Endodermal cell (in vitro differentiated cells): ENCODE data around the gene ADAMTS7. TPM values are rescaled to one million over a fixed set of nuclear protein-coding genes. Genes with fewer than 3 reads are reported as not detected.
"Not testable (repeated sequence)": the region's sequence is repeated elsewhere in the genome, so short reads cannot be mapped to it uniquely, and the experiment has no call there.

Experiments used
- DNase-seq: peaks from one replicate; pipeline ENCODE4 v3.0.0-alpha.2; 2017
- H3K27ac ChIP-seq: 2 replicates; pipeline ENCODE4 v1.5.1; 2013; ENCODE audit warnings: mild to moderate bottlenecking, low read depth, low read length, moderate library complexity
- H3K27me3 ChIP-seq: 2 replicates; pipeline ENCODE4 v1.6.1; 2013; ENCODE audit warnings: mild to moderate bottlenecking, low read length, moderate library complexity; ENCODE audit not compliant: insufficient read depth, control insufficient read depth, poor library complexity, severe bottlenecking
- H3K36me3 ChIP-seq: 2 replicates; pipeline ENCODE4 v1.7.0; 2013; ENCODE audit warnings: mild to moderate bottlenecking, low read length, moderate library complexity; ENCODE audit not compliant: control insufficient read depth, insufficient read depth
- H3K4me1 ChIP-seq: one replicate; pipeline ENCODE4 v1.7.0; 2013; ENCODE audit warnings: low read length; ENCODE audit not compliant: control insufficient read depth, insufficient read depth
- H3K4me3 ChIP-seq: 2 replicates; pipeline ENCODE4 v1.5.1; 2013; ENCODE audit warnings: mild to moderate bottlenecking, low read length, moderate library complexity
- H3K9ac ChIP-seq: 2 replicates; pipeline ENCODE4 v1.6.1; 2013; ENCODE audit warnings: mild to moderate bottlenecking, low read length, moderate library complexity; ENCODE audit not compliant: poor library complexity, severe bottlenecking; ENCODE audit errors: extremely low read depth
- H3K9me3 ChIP-seq: 2 replicates; pipeline ENCODE4 v1.6.1; 2013; ENCODE audit warnings: mild to moderate bottlenecking, low read length, moderate library complexity; ENCODE audit not compliant: control insufficient read depth
- H3K27ac Mint-ChIP-seq: 2 replicates; pipeline ENCODE4 v1.8.0; 2020; ENCODE audit warnings: mixed read lengths
- H3K27me3 Mint-ChIP-seq: 2 replicates; pipeline ENCODE4 v1.8.0; 2021; ENCODE audit warnings: mild to moderate bottlenecking, mixed read lengths; ENCODE audit not compliant: insufficient read depth
- H3K36me3 Mint-ChIP-seq: 2 replicates; pipeline ENCODE4 v1.8.0; 2020; ENCODE audit warnings: low read depth, mixed read lengths
- H3K4me1 Mint-ChIP-seq: 2 replicates; pipeline ENCODE4 v1.8.0; 2020; ENCODE audit warnings: mixed read lengths
- H3K4me3 Mint-ChIP-seq: 2 replicates; pipeline ENCODE4 v1.8.0; 2020; ENCODE audit warnings: mild to moderate bottlenecking, moderate library complexity, mixed read lengths
- H3K9me3 Mint-ChIP-seq: 2 replicates; pipeline ENCODE4 v1.8.0; 2020; ENCODE audit warnings: mild to moderate bottlenecking, mixed read lengths
- WGBS, 2 experiments: methylation state at CpG; one replicate each; pipeline versions ENCODE4 v1.1.5 to v1.1.7; 2013; ENCODE audit warnings: missing lambda C conversion rate in 2 of 2, mixed read lengths in 1 of 2; ENCODE audit not compliant: insufficient coverage in 1 of 2, insufficient read length in 1 of 2; 5-methylcytosine and 5-hydroxymethylcytosine counted together
- total RNA-seq, 2 donors: library from RNA; stranded (reverse); fragmentation: NEBNext Ultra II Directional in 1 of 2; extraction: Animal tissue kit (Norgen Biotek cat#: 25700) in 1 of 2; gene quantifications; 2 replicates in 1 of 2; 3 replicates in 1 of 2; pipeline ENCODE4 v1.2.1, GENCODE V29; 2021
- TF ChIP-seq, protein P1 (sequence below): fragments of 200-600 bp; sonication (generic); conservative IDR thresholded peaks from 2 replicates; pipeline ENCODE4 v1.5.0; 2021; ENCODE audit warnings: antibody characterized with exemption, mild to moderate bottlenecking

The ADAMTS7 gene
- total RNA-seq, 2 donors from 2014 or later = 55.8 to 67.1 TPM

DNA sequence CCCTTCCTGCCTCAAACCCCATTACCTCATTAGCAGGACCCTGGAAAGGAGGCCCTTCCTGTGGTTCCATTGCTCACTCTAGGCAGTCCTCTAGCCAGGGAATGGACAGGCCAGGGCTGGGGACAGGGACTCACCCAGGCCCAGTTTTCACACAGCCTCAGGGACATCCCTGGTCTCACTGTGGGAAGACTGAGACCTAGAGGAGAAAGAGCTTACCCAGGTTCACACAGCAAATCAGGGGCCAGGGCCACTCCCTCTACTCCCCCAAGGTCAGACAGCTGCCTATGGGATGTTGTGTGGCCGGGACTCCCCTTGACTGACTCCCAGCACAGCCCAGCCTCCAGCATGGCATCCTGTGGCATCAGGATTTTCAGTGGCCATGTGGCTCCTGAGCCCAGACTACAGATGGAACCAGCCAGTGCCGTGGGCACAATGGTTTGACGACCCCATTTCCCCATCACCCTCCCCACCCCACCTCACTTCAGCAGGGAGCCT is 49.3 kb downstream of the ADAMTS7 start:
- no peaks in the 10 kb centered on the region for H3K36me3 ChIP-seq
- WGBS, 2 experiments = 96% methylated on average over 3 of the region's 3 CpGs; no CpG with 5 or more reads in 1 of the 2 experiments
- H3K9me3 ChIP-seq = no peaks in the 10 kb centered on the region
- Mint-ChIP-seq H3K4me3 (no peak overlapping the region), H3K4me1 (no peaks in the 10 kb centered on the region), H3K36me3 (no peaks in the 10 kb centered on the region), H3K9me3 (no peaks in the 10 kb centered on the region), H3K27ac (no peak overlapping the region), H3K27me3 (no peaks in the 10 kb centered on the region)
- DNase-seq = no peak
- H3K27ac ChIP-seq = no peak overlapping the region
- no peaks in the 10 kb centered on the region for H3K27me3 ChIP-seq
- no peaks in the 10 kb centered on the region for H3K4me1 ChIP-seq
- TF ChIP-seq, protein P1, sequence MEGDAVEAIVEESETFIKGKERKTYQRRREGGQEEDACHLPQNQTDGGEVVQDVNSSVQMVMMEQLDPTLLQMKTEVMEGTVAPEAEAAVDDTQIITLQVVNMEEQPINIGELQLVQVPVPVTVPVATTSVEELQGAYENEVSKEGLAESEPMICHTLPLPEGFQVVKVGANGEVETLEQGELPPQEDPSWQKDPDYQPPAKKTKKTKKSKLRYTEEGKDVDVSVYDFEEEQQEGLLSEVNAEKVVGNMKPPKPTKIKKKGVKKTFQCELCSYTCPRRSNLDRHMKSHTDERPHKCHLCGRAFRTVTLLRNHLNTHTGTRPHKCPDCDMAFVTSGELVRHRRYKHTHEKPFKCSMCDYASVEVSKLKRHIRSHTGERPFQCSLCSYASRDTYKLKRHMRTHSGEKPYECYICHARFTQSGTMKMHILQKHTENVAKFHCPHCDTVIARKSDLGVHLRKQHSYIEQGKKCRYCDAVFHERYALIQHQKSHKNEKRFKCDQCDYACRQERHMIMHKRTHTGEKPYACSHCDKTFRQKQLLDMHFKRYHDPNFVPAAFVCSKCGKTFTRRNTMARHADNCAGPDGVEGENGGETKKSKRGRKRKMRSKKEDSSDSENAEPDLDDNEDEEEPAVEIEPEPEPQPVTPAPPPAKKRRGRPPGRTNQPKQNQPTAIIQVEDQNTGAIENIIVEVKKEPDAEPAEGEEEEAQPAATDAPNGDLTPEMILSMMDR = no peak
- no peak overlapping the region for H3K9ac ChIP-seq
- no peak overlapping the region for H3K4me3 ChIP-seq

DNA sequence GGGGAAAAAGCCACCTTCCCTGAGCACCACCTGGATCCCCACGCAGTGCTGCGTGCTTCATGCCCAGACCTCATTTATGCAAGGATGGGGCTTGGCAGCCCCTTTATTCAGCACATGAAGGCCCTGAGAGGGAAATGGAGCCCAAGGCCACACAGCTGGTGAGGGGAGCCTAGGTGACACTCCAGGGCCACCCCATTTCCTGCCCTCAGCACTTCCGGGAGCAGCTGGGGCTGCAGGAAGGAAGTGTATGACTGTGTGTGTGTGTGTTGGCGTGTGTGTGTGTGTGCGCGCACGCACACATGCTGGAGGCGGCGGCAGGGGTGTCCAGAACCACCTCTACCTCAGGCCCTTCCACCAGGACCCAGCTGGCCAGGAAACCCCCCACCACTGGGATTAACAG is 49.8 kb downstream of the ADAMTS7 start:
- not testable (repeated sequence) for H3K4me1 Mint-ChIP-seq, H3K27ac Mint-ChIP-seq, H3K36me3 Mint-ChIP-seq, H3K27me3 ChIP-seq, H3K9ac ChIP-seq, H3K9me3 Mint-ChIP-seq, H3K27me3 Mint-ChIP-seq, DNase-seq, H3K4me3 ChIP-seq, H3K36me3 ChIP-seq, H3K4me3 Mint-ChIP-seq, H3K4me1 ChIP-seq, H3K27ac ChIP-seq, H3K9me3 ChIP-seq
- 96 to 98% methylated on average over 3 to 7 of the region's 9 CpGs for WGBS, 2 experiments

DNA sequence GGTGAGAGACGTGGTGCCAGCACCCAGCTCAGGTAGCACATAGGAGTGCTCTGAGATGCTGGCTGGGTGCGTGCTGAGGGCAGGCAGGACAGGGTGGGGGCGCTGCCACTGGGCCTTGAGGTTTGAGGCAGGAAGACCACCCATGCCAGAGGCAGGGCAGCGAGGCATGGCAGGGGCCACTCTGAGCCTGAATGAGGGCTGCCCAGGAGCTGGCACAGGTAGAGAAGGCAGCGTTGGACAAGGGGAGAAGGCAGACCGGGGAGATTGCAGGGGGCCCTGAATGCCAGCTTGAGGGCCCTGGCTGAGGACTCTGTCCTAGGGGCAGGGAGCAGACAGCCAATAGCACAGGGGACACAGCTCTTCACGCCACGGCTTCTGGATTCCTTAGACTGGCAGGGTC is 50.2 kb downstream of the ADAMTS7 start:
- Mint-ChIP-seq H3K4me3 (no peak overlapping the region), H3K4me1 (no peaks in the 10 kb centered on the region), H3K27me3 (no peaks in the 10 kb centered on the region), H3K9me3 (no peaks in the 10 kb centered on the region), H3K27ac (no peak overlapping the region), H3K36me3 (no peaks in the 10 kb centered on the region)
- no peak overlapping the region for H3K9ac ChIP-seq
- no peak for DNase-seq
- H3K27ac ChIP-seq = no peak overlapping the region
- no peaks in the 10 kb centered on the region for H3K27me3 ChIP-seq
- H3K4me3 ChIP-seq = no peak overlapping the region
- 89 to 92% methylated on average over 6 to 7 of the region's 8 CpGs for WGBS, 2 experiments
- TF ChIP-seq, protein P1 = no peak
- H3K36me3 ChIP-seq = no peaks in the 10 kb centered on the region
- H3K9me3 ChIP-seq = no peaks in the 10 kb centered on the region
- H3K4me1 ChIP-seq = no peaks in the 10 kb centered on the region

DNA sequence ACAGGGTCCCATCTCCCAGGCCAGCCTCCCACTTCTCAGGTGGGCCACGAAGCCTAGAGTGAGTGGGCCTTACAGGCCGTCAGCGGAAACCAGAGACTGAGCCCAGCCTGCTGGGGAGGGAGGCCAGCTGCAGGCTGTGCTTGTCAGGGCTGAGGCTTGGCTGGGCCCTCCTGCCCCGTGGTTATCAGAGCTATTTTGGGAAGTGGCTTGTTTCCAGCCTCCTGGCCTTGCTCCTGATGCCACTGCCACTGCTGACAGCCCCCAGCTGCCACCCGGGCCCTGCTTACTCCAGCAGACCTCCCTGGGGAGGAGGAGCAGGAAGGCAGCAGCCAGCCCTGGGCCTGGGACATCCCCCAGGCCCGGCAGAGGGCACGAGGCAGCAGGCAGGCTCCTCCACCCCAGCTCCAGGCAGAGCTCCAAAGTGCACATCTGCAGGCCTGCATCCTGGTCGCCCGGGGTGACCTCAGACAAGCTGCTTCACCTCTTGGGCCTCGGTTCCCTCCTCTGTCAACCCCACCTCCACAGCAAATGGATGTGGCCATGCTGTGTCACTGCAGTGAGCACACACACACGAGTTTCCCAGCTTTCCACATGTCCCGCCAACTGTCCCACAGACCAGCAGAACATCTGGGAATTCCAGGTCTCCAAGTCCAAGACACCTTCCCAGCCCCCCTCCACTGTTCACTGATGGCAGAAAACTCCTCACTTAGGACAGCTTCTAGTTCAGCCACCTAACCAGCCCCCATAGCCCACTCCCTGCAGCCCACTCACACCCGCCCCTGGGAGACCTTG is 51.0 kb downstream of the ADAMTS7 start:
- whole genome bisulfite sequencing, 2 experiments = 93 to 95% methylated on average over 4 to 8 of the region's 13 CpGs
- H3K9me3 Mint-ChIP-seq, H3K27me3 ChIP-seq, H3K27me3 Mint-ChIP-seq, H3K4me3 ChIP-seq, H3K27ac Mint-ChIP-seq, H3K4me1 ChIP-seq, H3K9ac ChIP-seq, H3K4me1 Mint-ChIP-seq, H3K9me3 ChIP-seq, H3K36me3 Mint-ChIP-seq, DNase-seq, H3K27ac ChIP-seq, H3K4me3 Mint-ChIP-seq, H3K36me3 ChIP-seq: not testable (repeated sequence)

DNA sequence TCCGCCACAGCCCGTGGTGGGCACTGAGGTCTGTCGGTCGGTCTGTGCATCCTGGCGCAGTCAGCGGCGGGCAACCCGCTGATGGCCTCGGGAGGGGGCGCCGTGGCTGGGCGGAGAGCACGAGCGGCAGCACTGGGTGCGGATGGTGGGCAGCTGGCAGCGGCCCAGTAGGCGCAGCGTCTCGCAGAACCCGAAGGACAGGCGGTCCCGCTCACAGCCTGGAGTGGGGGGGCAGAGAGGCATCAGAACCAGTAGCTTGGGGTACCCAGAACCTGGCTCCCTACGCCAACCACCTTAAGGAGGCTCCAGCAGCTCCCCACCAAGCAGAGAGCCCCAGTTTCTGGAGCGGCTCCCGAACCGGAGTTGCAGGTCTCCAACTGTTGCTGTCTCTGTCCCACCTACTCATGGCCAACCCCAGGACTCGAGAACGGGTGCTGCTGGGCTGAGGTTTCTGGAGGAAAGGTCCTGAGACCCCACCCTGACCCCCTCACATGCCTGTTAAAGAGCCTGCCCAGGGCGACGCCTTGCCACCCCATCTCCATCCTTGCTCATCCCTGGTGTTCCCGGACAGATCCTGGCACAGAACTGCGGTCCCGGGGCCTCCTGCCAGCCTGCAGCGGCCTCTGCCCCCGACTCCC is 51.8 kb downstream of the ADAMTS7 start:
- not testable (repeated sequence) for H3K27me3 ChIP-seq, DNase-seq, H3K4me1 Mint-ChIP-seq, H3K9me3 Mint-ChIP-seq, H3K27ac Mint-ChIP-seq, H3K4me1 ChIP-seq, H3K27ac ChIP-seq, H3K36me3 Mint-ChIP-seq, H3K9ac ChIP-seq, H3K9me3 ChIP-seq, H3K4me3 Mint-ChIP-seq, H3K4me3 ChIP-seq, H3K27me3 Mint-ChIP-seq, H3K36me3 ChIP-seq
- WGBS, 2 experiments = 92 to 93% methylated on average over 24 to 35 of the region's 35 CpGs
